ENCODE measurements around the gene SPTSSB. TPM values are rescaled to one million over a fixed set of nuclear protein-coding genes. Genes with fewer than 3 reads are reported as not detected.

The SPTSSB gene
- total RNA-seq, 1 donor from 2014 or later, result not detected

DNA sequence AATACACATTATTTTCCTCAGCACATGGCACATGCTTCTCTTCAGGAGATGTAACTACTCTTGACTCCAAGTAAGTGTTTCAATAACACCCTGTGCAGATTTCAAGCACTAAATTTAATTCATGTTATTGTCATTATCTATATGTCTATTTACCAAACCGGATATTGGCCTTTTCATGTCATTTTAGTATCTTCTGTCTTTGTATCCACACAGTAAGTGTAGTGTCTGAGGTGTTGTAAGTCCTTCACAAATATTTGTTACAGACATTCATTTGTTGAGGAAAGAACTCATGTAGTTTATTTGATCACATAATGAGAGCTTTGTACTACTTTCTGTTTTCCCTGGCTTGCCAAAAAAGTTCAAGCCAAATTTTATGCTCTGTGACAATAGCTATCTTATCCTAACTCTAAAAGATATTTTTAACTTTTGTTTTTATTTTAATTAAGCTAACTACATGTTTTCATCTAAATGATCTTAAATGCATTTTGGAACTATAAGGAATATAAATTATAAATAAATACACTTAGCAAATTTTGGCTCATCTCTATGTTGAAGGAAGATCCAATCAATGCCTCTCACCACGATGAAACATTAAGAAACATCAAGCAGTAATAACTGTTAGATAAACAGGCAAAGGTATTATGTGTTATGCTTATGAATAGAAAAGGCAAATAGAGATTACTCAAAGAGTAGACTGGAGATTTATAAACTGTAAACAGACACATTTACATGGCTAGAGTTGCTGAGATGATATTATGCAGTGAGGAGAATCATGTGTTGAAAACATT, 48.3 kb downstream of the SPTSSB start:
- peaks cover 4% of the 10 kb centered on the region for H3K27me3 Mint-ChIP-seq

DNA sequence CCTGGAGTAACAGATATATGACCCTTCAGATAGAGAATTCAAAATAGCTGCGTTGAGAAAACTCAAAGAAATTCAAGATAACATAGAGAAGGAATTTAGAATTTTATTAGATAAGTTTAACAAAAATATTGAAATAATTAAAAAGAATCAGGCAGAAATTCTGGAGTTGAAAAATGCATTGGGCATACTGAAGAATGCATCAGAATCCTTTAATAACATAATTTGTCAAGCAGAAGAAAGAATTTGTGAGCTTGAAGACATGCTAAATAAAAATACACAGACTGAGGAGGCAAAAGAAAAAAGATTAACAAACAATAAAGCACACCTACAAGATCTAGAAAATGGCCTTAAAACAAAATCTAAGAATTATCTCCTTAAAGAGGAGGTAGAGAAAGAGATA, 50.5 kb downstream of the SPTSSB start:
- TF ChIP-seq, protein P1, sequence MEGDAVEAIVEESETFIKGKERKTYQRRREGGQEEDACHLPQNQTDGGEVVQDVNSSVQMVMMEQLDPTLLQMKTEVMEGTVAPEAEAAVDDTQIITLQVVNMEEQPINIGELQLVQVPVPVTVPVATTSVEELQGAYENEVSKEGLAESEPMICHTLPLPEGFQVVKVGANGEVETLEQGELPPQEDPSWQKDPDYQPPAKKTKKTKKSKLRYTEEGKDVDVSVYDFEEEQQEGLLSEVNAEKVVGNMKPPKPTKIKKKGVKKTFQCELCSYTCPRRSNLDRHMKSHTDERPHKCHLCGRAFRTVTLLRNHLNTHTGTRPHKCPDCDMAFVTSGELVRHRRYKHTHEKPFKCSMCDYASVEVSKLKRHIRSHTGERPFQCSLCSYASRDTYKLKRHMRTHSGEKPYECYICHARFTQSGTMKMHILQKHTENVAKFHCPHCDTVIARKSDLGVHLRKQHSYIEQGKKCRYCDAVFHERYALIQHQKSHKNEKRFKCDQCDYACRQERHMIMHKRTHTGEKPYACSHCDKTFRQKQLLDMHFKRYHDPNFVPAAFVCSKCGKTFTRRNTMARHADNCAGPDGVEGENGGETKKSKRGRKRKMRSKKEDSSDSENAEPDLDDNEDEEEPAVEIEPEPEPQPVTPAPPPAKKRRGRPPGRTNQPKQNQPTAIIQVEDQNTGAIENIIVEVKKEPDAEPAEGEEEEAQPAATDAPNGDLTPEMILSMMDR (IDR thresholded peaks at IDR 0.05), result no peak
- no peak overlapping the region for H3K4me3 Mint-ChIP-seq
- peaks cover 15% of the 10 kb centered on the region for H3K27me3 Mint-ChIP-seq
- ChIA-PET POLR2A (no interaction called here), CTCF (no interaction called here)
- no peaks in the 10 kb centered on the region for H3K4me1 Mint-ChIP-seq
- DNase-seq (no peak), ATAC-seq (ENCODE audit: low read depth) (no peak)
- H3K9me3 Mint-ChIP-seq, result peaks cover 24% of the 10 kb centered on the region
- H3K36me3 Mint-ChIP-seq (ENCODE audit: low read depth), result no peaks in the 10 kb centered on the region
- intact Hi-C loops (cut with micrococcal nuclease), result no loop called here
- H3K27ac Mint-ChIP-seq, result no peak overlapping the region

More for the DNA sequence above, 48.3 kb downstream of the SPTSSB start:
- H3K27ac Mint-ChIP-seq, result no peak overlapping the region
- ChIA-PET POLR2A (no interaction called here), CTCF (no interaction called here)
- H3K4me1 Mint-ChIP-seq, result no peaks in the 10 kb centered on the region
- TF ChIP-seq, protein P1 (IDR thresholded peaks at IDR 0.05), result no peak
- DNase-seq (no peak), ATAC-seq (ENCODE audit: low read depth) (no peak)
- intact Hi-C loops (cut with micrococcal nuclease), result no loop called here
- no peaks in the 10 kb centered on the region for H3K36me3 Mint-ChIP-seq (ENCODE audit: low read depth)
- H3K9me3 Mint-ChIP-seq, result peaks cover 24% of the 10 kb centered on the region
- no peak overlapping the region for H3K4me3 Mint-ChIP-seq

DNA sequence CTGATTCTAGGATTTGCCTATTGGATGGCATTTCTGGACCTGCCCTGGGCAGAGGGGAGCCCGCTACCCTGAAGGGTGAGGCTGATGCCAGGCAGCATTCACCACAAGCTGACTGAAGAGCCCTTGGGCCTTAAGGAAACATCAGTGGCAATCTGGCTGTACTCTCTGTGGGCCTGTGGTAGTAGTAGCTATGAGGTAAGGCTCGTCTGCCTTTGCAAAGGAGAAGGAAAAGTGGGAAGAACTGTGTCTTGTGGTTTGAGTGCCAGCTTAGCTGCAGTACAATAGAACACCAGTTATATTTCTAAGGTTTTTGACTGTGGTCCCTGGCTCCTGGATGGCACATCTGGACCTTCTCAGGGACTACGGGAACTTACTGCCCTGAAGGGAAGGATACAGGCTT, 51.5 kb downstream of the SPTSSB start:
- intact Hi-C loops (cut with micrococcal nuclease), result no loop called here
- Mint-ChIP-seq H3K36me3 (ENCODE audit: low read depth) (no peaks in the 10 kb centered on the region), H3K4me3 (no peak overlapping the region), H3K4me1 (no peaks in the 10 kb centered on the region), H3K27ac (no peak overlapping the region), H3K27me3 (peaks cover 15% of the 10 kb centered on the region), H3K9me3 (peaks cover 24% of the 10 kb centered on the region)
- TF ChIP-seq, protein P1 (IDR thresholded peaks at IDR 0.05), result no peak
- DNase-seq (no peak), ATAC-seq (ENCODE audit: low read depth) (no peak)
- ChIA-PET POLR2A (no interaction called here), CTCF (no interaction called here)

DNA sequence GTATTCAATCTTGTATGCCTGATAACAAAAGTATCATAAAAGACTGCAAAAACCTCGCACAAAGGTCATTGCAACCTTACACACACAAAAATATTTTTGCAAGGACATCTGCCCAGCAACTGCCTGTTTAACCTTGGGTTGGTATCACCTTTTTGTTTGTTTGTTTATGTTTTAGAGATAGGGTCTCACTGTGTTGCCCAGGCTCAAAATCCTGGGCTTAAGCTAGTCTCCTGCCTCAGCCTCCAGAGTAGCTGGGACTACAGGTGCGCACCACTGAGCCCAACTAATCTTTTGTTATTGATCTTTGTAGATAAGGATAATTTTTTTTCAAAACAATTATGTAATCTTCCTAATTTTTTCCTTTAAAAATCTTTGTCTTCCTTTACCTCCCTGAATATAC, 54.2 kb downstream of the SPTSSB start:
- peaks cover 16% of the 10 kb centered on the region for H3K27me3 Mint-ChIP-seq

DNA sequence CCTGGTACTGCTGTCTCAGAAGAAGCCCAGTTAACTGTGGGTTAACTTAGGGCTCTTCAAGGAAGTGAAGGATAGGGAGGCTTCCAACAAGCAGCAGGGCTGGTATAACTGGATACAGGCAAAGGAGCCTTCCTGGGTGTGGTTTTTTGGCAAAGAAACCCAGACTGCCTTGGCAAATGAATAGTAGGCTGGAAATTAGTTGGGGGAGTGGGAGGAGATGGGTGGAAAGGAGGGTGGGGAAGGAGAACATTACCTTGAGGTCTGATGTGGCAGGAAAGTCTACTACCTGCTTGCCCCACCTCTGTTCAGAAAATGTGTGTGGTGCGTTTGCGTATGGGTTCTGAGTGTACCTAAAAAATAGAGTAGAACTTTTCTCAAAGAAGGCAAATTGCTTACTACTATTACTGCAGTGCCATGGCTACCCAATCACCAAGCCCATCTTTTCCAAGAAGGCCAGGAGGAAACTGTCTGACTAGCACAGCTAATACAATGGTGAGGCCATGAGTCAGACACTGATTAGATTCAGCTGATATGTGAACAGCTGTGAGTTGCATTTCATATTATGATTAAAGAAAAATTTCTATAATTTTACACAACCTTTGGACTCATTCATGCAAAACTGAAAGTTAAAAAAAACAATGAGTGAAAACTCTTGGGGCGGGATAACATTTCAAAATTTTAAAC, 55.2 kb downstream of the SPTSSB start:
- H3K4me3 Mint-ChIP-seq, result no peak overlapping the region
- POLR2A ChIA-PET, result no interaction called here
- peaks cover 17% of the 10 kb centered on the region for H3K27me3 Mint-ChIP-seq
- DNase-seq (no peak), ATAC-seq (ENCODE audit: low read depth) (no peak)
- no peak overlapping the region for H3K27ac Mint-ChIP-seq
- H3K4me1 Mint-ChIP-seq, result peaks cover 7% of the 10 kb centered on the region
- H3K9me3 Mint-ChIP-seq, result peaks cover 13% of the 10 kb centered on the region
- CTCF ChIA-PET, result no interaction called here
- H3K36me3 Mint-ChIP-seq (ENCODE audit: low read depth), result no peaks in the 10 kb centered on the region
- intact Hi-C loops (cut with micrococcal nuclease), result no loop called here
- TF ChIP-seq, protein P1 (IDR thresholded peaks at IDR 0.05), result no peak

More for the DNA sequence above, 54.2 kb downstream of the SPTSSB start:
- peaks cover 22% of the 10 kb centered on the region for H3K9me3 Mint-ChIP-seq
- ATAC-seq (ENCODE audit: low read depth) (no peak), DNase-seq (no peak)
- no peaks in the 10 kb centered on the region for H3K36me3 Mint-ChIP-seq (ENCODE audit: low read depth)
- TF ChIP-seq, protein P1 (IDR thresholded peaks at IDR 0.05), result no peak
- no peak overlapping the region for H3K4me3 Mint-ChIP-seq
- intact Hi-C loops (cut with micrococcal nuclease), result no loop called here
- ChIA-PET CTCF (no interaction called here), POLR2A (no interaction called here)
- no peaks in the 10 kb centered on the region for H3K4me1 Mint-ChIP-seq
- no peak overlapping the region for H3K27ac Mint-ChIP-seq
